AG04449 (cell line): Measurements from ENCODE around the gene ZBED1.

ENCODE experiments used
- CTCF ChIA-PET: fragments of 350-600 bp; formaldehyde crosslinking; extraction: SDS; loops from one replicate; lab custom pipeline; 2021; ENCODE audit warnings: antibody characterized with exemption; lab: Yijun Ruan, JAX
- POLR2A ChIA-PET: fragments of 400-600, 350-600 bp; formaldehyde crosslinking; extraction: SDS; loops from one replicate; lab custom pipeline; 2020; ENCODE audit warnings: antibody characterized with exemption, inconsistent platforms; lab: Yijun Ruan, JAX
- DNase-seq: peaks from one replicate; pipeline ENCODE4 v3.0.0-alpha.2; 2010; ENCODE audit warnings: low read depth, low spot score
- H3K4me3 ChIP-seq: 2 replicates; pipeline ENCODE4 v1.5.1; 2011; ENCODE audit warnings: low read depth, mild to moderate bottlenecking, control low read depth, low read length
- TF ChIP-seq, protein P1 (sequence below): IDR thresholded peaks from one replicate; pipeline ENCODE4 v1.5.1; 2011; ENCODE audit warnings: mild to moderate bottlenecking, moderate library complexity, low read length, control low read depth, inconsistent platforms; ENCODE audit not compliant: insufficient read depth; ENCODE audit errors: missing control alignments

Gene ZBED1

DNA sequence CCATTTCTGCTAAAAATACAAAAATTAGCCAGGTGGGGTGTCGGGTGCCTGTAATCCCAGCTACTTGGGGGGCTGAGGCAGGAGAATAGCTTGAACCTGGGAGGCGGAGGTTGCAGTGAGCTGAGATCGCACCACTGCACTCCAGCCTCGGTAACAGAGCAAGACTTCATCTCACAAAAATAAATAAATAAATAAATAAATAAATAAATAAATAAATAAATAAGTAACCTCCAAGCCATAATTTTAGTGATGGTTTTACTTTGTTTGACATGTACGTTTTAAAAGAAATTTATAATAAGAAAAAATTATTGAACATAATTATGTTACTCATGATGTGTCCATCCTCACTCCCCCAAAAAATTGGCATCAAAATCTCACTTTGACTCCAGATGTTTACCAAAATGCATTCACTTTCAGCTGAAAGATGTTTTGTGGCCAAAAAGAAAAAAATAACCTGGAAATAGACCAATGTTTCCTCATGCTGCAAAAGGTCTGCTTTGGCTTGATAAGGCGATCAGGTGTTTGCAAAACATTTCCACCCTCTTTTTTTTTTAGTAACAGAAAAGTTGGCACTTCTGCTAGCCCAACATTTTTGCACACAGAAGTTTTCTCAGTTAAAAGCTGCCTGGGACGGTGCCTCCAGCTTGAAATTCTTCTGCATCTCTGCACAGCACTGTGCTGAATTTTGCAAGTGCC, 42.2 kb upstream of the ZBED1 start:
- POLR2A ChIA-PET: no interaction called here
- DNase-seq: no peak
- TF ChIP-seq, protein P1, sequence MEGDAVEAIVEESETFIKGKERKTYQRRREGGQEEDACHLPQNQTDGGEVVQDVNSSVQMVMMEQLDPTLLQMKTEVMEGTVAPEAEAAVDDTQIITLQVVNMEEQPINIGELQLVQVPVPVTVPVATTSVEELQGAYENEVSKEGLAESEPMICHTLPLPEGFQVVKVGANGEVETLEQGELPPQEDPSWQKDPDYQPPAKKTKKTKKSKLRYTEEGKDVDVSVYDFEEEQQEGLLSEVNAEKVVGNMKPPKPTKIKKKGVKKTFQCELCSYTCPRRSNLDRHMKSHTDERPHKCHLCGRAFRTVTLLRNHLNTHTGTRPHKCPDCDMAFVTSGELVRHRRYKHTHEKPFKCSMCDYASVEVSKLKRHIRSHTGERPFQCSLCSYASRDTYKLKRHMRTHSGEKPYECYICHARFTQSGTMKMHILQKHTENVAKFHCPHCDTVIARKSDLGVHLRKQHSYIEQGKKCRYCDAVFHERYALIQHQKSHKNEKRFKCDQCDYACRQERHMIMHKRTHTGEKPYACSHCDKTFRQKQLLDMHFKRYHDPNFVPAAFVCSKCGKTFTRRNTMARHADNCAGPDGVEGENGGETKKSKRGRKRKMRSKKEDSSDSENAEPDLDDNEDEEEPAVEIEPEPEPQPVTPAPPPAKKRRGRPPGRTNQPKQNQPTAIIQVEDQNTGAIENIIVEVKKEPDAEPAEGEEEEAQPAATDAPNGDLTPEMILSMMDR: no peak
- CTCF ChIA-PET: no interaction called here
- H3K4me3 ChIP-seq: no peak overlapping the region

DNA sequence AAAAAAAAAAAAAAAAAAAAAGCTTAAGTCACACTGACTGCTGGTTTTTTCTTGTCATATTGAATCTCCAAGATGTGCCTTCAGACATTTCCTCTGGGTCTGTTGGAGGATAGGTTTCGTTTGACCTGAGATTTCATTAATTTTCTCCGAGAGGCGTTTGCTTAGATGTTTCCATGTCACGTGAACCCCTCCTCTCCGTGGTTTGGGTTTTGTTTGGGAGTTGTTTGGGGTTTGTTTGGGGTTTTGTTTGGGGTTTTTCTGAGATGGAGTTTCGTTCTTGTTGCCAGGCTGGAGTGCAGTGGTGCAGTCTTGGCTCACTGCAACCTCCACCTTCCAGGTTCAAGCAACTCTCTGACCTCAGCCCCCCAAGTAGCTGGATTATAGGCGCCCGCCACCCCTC, 40.8 kb upstream of the ZBED1 start:
- POLR2A ChIA-PET: no interaction called here
- CTCF ChIA-PET: no interaction called here
- DNase-seq: no peak
- TF ChIP-seq, protein P1: no peak
- H3K4me3 ChIP-seq: no peak overlapping the region

DNA sequence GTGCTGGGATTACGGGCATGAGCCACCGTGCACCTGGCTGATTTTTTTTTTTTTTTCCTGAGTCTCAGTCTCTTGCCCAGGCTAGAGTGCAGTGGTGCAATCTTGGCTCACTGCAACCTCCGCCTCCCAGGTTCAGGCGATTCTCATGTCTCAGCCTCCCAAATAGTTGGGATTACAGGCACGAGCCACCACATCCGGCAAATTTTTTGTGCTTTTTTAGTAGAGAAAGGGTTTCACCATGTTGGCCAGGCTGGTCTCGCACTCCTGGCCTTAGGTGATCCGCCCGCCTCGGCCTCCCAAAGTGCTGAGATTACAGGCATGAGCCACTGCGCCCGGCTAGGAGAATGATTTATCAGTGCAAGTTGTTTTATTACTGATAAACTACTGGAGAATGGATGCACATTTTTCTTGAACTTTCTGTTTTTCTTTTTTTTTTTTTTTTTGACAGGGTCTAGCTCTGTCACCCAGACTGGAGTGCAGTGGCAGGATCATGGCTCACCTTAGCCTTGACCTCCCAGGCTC, 39.7 kb upstream of the ZBED1 start:
- CTCF ChIA-PET: no interaction called here
- no peak for DNase-seq
- no peak overlapping the region for H3K4me3 ChIP-seq
- TF ChIP-seq, protein P1: no peak
- POLR2A ChIA-PET: no interaction called here

DNA sequence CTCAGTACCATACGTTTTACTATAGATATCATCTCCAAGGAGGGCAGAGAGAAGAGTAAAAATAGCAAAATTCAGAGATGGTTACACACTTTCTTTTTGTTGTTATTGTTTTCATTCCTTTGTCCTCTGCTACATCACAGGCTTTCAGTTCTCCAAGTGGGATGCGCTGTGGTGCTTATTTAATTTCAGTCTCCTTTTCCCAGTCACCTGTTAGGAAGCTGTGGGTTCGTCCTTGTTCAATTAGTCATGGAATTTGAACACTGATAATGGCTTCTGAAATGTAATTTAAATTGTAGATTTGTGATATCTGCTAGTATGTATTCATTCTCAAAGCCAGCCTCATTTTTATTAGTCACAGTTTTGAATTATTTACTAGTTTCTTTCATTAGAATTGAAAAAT, 38.8 kb upstream of the ZBED1 start:
- no peak overlapping the region for H3K4me3 ChIP-seq
- no peak for DNase-seq
- ChIA-PET CTCF (no interaction called here), POLR2A (no interaction called here)
- TF ChIP-seq, protein P1: no peak

DNA sequence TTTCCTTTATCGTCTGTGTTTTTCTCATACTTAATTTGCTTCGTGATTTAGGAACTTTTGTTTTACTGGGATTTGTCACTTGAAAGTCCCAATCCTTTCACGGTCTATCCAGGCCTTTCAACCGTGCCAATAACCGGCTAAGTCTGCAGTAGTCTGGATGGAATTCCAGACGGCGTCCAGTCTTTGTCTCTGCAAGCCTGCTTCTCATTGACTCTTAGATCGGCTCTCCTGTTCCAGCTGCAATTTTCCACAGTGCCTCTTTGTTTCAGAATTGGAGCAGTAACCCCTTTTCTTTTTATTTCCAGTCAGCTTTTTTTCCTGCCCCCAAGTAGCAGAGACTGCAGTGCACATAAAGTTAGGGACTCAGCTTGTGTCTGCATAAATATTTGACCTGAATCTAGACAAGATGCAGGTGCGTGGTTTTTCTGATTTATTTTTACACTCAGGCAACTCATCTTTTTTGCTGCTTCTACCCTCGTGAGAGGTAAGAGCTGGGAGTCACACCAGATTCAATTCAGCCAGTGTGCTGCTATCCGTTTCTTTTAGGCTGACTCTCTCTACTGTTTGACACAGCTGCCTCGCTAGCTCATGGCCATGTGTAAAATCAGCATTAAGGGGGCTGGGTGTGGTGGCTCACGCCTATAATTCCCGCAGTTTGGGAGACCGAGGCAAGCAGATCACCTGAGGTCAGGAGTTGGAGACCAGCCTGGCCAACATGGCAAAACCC, 37.4 kb upstream of the ZBED1 start:
- DNase-seq: no peak
- H3K4me3 ChIP-seq: no peak overlapping the region
- POLR2A ChIA-PET: no interaction called here
- CTCF ChIA-PET: no interaction called here
- TF ChIP-seq, protein P1: no peak

DNA sequence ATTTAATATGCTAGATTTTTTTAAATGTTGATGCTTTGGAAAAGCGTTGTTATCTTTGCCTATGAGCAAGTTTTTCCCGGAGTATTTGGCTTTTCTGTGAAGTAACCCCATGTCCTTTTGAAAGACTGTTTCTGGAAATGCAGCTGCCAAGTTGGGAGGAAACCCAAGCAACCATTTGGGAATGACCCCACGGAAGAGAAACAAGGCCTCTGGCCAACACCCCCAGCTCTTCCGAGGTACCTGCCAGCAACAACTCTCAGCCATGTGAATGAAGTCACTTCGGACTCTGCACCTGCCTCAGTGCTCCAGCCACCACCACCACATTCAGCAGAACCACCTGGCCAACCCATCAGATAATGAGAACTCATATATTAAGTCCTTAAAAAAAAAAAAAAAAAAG, 36.2 kb upstream of the ZBED1 start:
- ChIA-PET CTCF (no interaction called here), POLR2A (no interaction called here)
- H3K4me3 ChIP-seq: no peak overlapping the region
- TF ChIP-seq, protein P1: no peak
- DNase-seq: no peak
